ENCODE data around the gene CFAP97. TPM values are rescaled to one million over a fixed set of nuclear protein-coding genes. Genes with fewer than 3 reads are reported as not detected.
A peak's percentile ranks its signal among the peaks of the same experiment; 100 is the strongest.

The CFAP97 gene
- total RNA-seq, 1 donor from 2014 or later = 27.5 TPM

DNA sequence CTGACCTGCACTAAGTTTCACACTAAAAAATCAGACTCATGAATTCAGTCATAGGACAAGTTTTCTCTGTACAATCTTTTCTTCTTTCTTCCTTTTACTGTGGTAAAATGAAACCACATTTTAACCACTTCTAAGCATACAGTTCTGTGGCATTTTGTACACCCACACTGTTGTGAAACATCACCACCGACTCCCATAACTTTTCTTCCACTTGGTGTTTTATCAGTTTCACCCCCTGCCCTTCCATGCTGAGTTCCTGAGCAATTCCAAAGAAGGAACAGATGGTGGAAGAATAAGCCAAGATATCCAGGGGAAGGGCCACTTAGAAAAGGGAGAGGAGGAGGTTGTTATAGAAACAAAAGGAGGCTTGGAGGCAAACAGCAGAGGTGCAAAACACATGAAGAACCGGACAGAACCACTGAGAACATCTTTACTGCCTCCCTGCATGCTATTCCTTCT is 38.2 kb downstream of the CFAP97 start:
- DNase-seq (ENCODE audit: low spot score, unreplicated experiment) = no peak
- H3K9me3 Mint-ChIP-seq (ENCODE audit: low read depth) = no peaks in the 10 kb centered on the region
- H3K4me3 Mint-ChIP-seq (ENCODE audit: low read depth) = no peak overlapping the region
- H3K36me3 Mint-ChIP-seq (ENCODE audit: insufficient read depth) = peaks cover 21% of the 10 kb centered on the region
- H3K27ac Mint-ChIP-seq = no peak overlapping the region
- no peaks in the 10 kb centered on the region for H3K4me1 Mint-ChIP-seq (ENCODE audit: low read depth)
- TF ChIP-seq, protein P1, sequence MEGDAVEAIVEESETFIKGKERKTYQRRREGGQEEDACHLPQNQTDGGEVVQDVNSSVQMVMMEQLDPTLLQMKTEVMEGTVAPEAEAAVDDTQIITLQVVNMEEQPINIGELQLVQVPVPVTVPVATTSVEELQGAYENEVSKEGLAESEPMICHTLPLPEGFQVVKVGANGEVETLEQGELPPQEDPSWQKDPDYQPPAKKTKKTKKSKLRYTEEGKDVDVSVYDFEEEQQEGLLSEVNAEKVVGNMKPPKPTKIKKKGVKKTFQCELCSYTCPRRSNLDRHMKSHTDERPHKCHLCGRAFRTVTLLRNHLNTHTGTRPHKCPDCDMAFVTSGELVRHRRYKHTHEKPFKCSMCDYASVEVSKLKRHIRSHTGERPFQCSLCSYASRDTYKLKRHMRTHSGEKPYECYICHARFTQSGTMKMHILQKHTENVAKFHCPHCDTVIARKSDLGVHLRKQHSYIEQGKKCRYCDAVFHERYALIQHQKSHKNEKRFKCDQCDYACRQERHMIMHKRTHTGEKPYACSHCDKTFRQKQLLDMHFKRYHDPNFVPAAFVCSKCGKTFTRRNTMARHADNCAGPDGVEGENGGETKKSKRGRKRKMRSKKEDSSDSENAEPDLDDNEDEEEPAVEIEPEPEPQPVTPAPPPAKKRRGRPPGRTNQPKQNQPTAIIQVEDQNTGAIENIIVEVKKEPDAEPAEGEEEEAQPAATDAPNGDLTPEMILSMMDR (IDR thresholded peaks at IDR 0.05; ENCODE audit: unreplicated experiment) = no peak
- H3K27me3 Mint-ChIP-seq = no peaks in the 10 kb centered on the region

- Mint-ChIP-seq H3K4me1 (ENCODE audit: low read depth) (no peaks in the 10 kb centered on the region), H3K27ac (no peak overlapping the region), H3K27me3 (no peaks in the 10 kb centered on the region), H3K4me3 (ENCODE audit: low read depth) (no peak overlapping the region), H3K36me3 (ENCODE audit: insufficient read depth) (peaks cover 17% of the 10 kb centered on the region), H3K9me3 (ENCODE audit: low read depth) (no peaks in the 10 kb centered on the region)
- DNase-seq (ENCODE audit: low spot score, unreplicated experiment) = no peak
- TF ChIP-seq, protein P1 (IDR thresholded peaks at IDR 0.05; ENCODE audit: unreplicated experiment) = no peak
These were observed 52.5 kb downstream of the CFAP97 start for GRCh38 chr4:185151296-185151695.

- H3K4me3 Mint-ChIP-seq (ENCODE audit: low read depth) = no peak overlapping the region
- DNase-seq (ENCODE audit: low spot score, unreplicated experiment) = no peak
- TF ChIP-seq, protein P1 (IDR thresholded peaks at IDR 0.05; ENCODE audit: unreplicated experiment) = no peak
- H3K27me3 Mint-ChIP-seq = no peaks in the 10 kb centered on the region
- peaks cover 3% of the 10 kb centered on the region for H3K4me1 Mint-ChIP-seq (ENCODE audit: low read depth)
- no peaks in the 10 kb centered on the region for H3K9me3 Mint-ChIP-seq (ENCODE audit: low read depth)
- no peak overlapping the region for H3K27ac Mint-ChIP-seq
- H3K36me3 Mint-ChIP-seq (ENCODE audit: insufficient read depth) = peaks cover 18% of the 10 kb centered on the region
These were observed 54.4 kb downstream of the CFAP97 start for GRCh38 chr4:185149392-185149791.

DNA sequence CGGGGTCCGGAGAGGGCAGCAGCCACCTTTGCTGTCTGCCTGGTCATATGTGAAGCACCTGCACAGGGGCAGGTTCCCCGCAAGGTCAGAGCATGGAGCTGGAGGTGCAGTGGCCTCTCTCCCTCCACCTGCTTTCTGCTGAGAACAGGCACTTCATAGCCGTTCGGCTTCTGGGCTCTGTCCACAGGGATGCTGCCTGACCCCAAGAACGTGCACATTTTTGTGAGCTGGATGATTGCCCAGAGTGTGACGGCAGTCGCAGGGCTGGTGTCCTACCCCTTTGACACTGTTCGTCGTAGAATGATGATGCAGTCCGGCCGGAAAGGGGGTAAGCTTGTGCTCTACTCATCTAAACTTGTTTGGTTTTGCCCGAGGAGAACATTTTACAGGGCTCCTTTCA is 58.2 kb downstream of the CFAP97 start:
- Mint-ChIP-seq H3K9me3 (ENCODE audit: low read depth) (no peaks in the 10 kb centered on the region), H3K4me1 (ENCODE audit: low read depth) (peaks cover 12% of the 10 kb centered on the region), H3K27me3 (no peaks in the 10 kb centered on the region), H3K4me3 (ENCODE audit: low read depth) (no peak overlapping the region), H3K27ac (no peak overlapping the region), H3K36me3 (ENCODE audit: insufficient read depth) (peaks cover 9% of the 10 kb centered on the region)
- no peak for DNase-seq (ENCODE audit: low spot score, unreplicated experiment)
- TF ChIP-seq, protein P1 (IDR thresholded peaks at IDR 0.05; ENCODE audit: unreplicated experiment) = no peak

GRCh38 chr4:185144601-185145240 is 59.1 kb downstream of the CFAP97 start:
- H3K36me3 Mint-ChIP-seq (ENCODE audit: insufficient read depth) = peaks cover 9% of the 10 kb centered on the region
- H3K27me3 Mint-ChIP-seq = peaks cover under 1% of the 10 kb centered on the region
- no peak for DNase-seq (ENCODE audit: low spot score, unreplicated experiment)
- H3K4me1 Mint-ChIP-seq (ENCODE audit: low read depth) = peaks cover 12% of the 10 kb centered on the region
- H3K9me3 Mint-ChIP-seq (ENCODE audit: low read depth) = no peaks in the 10 kb centered on the region
- H3K27ac Mint-ChIP-seq = peak overlapping the region; percentile 18
- H3K4me3 Mint-ChIP-seq (ENCODE audit: low read depth) = peak overlapping the region; percentile 84
- TF ChIP-seq, protein P1 (IDR thresholded peaks at IDR 0.05; ENCODE audit: unreplicated experiment) = no peak
